HG02840 (cell line): Measurements from ENCODE around the gene PTOV1.

Experiments used
- ATAC-seq: cut with Tn5 transposase; IDR thresholded peaks from one replicate; pipeline ENCODE4 v1.9.1; 2021; ENCODE audit warnings: mild to moderate bottlenecking, moderate library complexity, moderate number of reproducible peaks; ENCODE audit not compliant: unreplicated experiment, low FRiP score

PTOV1 gene

GRCh38 chr19:49840736-49841249 is 10.2 kb upstream of the PTOV1 start:
- no peak for ATAC-seq

- no peak for ATAC-seq
Measured at GRCh38 chr19:49843265-49843664, 7.7 kb upstream of the PTOV1 start.

GRCh38 chr19:49844138-49845095 is 6.5 kb upstream of the PTOV1 start:
- no peak for ATAC-seq

GRCh38 chr19:49845414-49845813 is 5.5 kb upstream of the PTOV1 start:
- no peak for ATAC-seq

- ATAC-seq = no peak
Measured at GRCh38 chr19:49846408-49846807, 4.6 kb upstream of the PTOV1 start.

GRCh38 chr19:49847731-49848696 is 2.9 kb upstream of the PTOV1 start:
- ATAC-seq = no peak

- no peak for ATAC-seq
Measured at GRCh38 chr19:49848938-49849337, 2.0 kb upstream of the PTOV1 start.

GRCh38 chr19:49849433-49850220 is 1.3 kb upstream of the PTOV1 start:
- ATAC-seq = no peak

GRCh38 chr19:49850221-49850486 is 805 bp upstream of the PTOV1 start:
- no peak for ATAC-seq

GRCh38 chr19:49851456-49852259 is 699 bp downstream of the PTOV1 start:
- peak; percentile 11 for ATAC-seq

- ATAC-seq = no peak
Measured at GRCh38 chr19:49852631-49853126, 1.7 kb downstream of the PTOV1 start.

- no peak for ATAC-seq
Measured at GRCh38 chr19:49853852-49854377, 3.0 kb downstream of the PTOV1 start.

- no peak for ATAC-seq
Measured at GRCh38 chr19:49854378-49855263, 3.7 kb downstream of the PTOV1 start.

- no peak for ATAC-seq
Measured at GRCh38 chr19:49855277-49855675, 4.3 kb downstream of the PTOV1 start.

GRCh38 chr19:49855676-49856573 is 5.0 kb downstream of the PTOV1 start:
- ATAC-seq = no peak

GRCh38 chr19:49856574-49857021 is 5.6 kb downstream of the PTOV1 start:
- no peak for ATAC-seq
